Measurements from ENCODE around the gene PXT1.
"Not testable (repeated sequence)": the region's sequence is repeated elsewhere in the genome, so short reads cannot be mapped to it uniquely, and the experiment has no call there.

Gene PXT1

GRCh38 chr6:36413489-36414480 is 28.9 kb downstream of the PXT1 start:
- DNase-seq (ENCODE audit: low read depth in 1 of 2, low spot score in 1 of 2): no peak
- no peak overlapping the region for H3K27ac ChIP-seq (replicated peaks)
- TF ChIP-seq, protein P1, sequence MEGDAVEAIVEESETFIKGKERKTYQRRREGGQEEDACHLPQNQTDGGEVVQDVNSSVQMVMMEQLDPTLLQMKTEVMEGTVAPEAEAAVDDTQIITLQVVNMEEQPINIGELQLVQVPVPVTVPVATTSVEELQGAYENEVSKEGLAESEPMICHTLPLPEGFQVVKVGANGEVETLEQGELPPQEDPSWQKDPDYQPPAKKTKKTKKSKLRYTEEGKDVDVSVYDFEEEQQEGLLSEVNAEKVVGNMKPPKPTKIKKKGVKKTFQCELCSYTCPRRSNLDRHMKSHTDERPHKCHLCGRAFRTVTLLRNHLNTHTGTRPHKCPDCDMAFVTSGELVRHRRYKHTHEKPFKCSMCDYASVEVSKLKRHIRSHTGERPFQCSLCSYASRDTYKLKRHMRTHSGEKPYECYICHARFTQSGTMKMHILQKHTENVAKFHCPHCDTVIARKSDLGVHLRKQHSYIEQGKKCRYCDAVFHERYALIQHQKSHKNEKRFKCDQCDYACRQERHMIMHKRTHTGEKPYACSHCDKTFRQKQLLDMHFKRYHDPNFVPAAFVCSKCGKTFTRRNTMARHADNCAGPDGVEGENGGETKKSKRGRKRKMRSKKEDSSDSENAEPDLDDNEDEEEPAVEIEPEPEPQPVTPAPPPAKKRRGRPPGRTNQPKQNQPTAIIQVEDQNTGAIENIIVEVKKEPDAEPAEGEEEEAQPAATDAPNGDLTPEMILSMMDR (IDR thresholded peaks at IDR 0.05; ENCODE audit: insufficient read depth, low read length): no peak
- TF ChIP-seq GABPA (IDR thresholded peaks at IDR 0.05; ENCODE audit: low read depth) (no peak), POLR2AphosphoS5 (IDR thresholded peaks at IDR 0.05; ENCODE audit: low read depth) (no peak), SPI1 (IDR thresholded peaks at IDR 0.05; ENCODE audit: borderline replicate concordance, low read depth) (no peak)
- TF ChIP-seq, protein P2, sequence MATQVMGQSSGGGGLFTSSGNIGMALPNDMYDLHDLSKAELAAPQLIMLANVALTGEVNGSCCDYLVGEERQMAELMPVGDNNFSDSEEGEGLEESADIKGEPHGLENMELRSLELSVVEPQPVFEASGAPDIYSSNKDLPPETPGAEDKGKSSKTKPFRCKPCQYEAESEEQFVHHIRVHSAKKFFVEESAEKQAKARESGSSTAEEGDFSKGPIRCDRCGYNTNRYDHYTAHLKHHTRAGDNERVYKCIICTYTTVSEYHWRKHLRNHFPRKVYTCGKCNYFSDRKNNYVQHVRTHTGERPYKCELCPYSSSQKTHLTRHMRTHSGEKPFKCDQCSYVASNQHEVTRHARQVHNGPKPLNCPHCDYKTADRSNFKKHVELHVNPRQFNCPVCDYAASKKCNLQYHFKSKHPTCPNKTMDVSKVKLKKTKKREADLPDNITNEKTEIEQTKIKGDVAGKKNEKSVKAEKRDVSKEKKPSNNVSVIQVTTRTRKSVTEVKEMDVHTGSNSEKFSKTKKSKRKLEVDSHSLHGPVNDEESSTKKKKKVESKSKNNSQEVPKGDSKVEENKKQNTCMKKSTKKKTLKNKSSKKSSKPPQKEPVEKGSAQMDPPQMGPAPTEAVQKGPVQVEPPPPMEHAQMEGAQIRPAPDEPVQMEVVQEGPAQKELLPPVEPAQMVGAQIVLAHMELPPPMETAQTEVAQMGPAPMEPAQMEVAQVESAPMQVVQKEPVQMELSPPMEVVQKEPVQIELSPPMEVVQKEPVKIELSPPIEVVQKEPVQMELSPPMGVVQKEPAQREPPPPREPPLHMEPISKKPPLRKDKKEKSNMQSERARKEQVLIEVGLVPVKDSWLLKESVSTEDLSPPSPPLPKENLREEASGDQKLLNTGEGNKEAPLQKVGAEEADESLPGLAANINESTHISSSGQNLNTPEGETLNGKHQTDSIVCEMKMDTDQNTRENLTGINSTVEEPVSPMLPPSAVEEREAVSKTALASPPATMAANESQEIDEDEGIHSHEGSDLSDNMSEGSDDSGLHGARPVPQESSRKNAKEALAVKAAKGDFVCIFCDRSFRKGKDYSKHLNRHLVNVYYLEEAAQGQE (IDR thresholded peaks at IDR 0.05; ENCODE audit: insufficient replicate concordance, low read depth): no peak

DNA sequence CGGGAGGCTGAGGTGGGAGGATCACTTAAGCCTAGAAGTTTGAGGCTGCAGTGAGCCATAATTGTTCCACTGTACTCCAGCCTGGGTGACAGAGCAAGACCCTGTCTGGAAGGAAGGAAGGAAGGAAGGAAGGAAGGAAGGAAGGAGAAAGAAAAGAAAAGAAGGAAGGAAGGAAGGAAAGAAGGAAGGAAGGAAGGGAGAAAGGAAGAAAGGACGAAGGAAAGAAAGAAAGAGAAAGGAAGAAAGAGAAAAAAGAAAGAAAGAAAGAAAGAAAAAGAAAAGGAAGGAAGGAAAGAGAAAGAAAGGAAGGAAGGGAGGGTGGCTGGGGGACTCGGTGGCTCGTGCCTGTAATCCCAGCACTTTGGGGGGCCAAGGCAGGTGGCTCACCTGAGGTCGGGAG is 32.9 kb downstream of the PXT1 start:
- H3K27ac ChIP-seq (replicated peaks); H3K27me3 ChIP-seq (ENCODE audit: insufficient read depth, poor library complexity, severe bottlenecking); DNase-seq (ENCODE audit: low read depth in 1 of 2, low spot score in 1 of 2); H3K4me3 ChIP-seq (replicated peaks; ENCODE audit: insufficient read depth, low read length): not testable (repeated sequence)

More at GRCh38 chr6:36413489-36414480, 28.9 kb downstream of the PXT1 start:
- Histone ChIP-seq H3K4me3 (replicated peaks; ENCODE audit: insufficient read depth, low read length) (no peak overlapping the region), H3K27me3 (ENCODE audit: insufficient read depth, poor library complexity, severe bottlenecking) (no peaks in the 10 kb centered on the region)

DNA sequence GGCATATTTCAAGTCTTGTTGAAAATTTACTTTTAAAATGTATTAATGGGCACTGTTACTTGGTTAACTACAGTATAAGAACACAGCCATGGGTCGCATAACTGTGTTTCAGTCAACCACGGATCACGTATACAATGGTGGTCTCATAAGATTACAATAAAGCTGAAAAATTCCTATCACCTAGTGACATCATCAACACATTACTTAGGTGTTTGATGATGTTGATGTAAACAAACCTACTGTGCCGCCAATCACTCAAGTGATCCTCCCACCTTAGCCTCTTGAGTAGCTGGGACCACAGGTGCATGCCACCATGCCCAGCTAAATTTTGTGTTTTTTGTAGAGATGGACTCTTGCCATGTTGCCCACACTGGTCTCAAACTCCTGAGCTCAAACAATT is 38.5 kb downstream of the PXT1 start:
- Histone ChIP-seq H3K27me3 (ENCODE audit: insufficient read depth, poor library complexity, severe bottlenecking) (no peaks in the 10 kb centered on the region), H3K4me3 (replicated peaks; ENCODE audit: insufficient read depth, low read length) (no peak overlapping the region), H3K27ac (replicated peaks) (no peak overlapping the region)
- DNase-seq (ENCODE audit: low read depth in 1 of 2, low spot score in 1 of 2): no peak
- TF ChIP-seq SPI1 (IDR thresholded peaks at IDR 0.05; ENCODE audit: borderline replicate concordance, low read depth): no peak
- TF ChIP-seq, protein P2 (IDR thresholded peaks at IDR 0.05; ENCODE audit: insufficient replicate concordance, low read depth): no peak
- no peak for TF ChIP-seq GABPA (IDR thresholded peaks at IDR 0.05; ENCODE audit: low read depth)
- TF ChIP-seq POLR2AphosphoS5 (IDR thresholded peaks at IDR 0.05; ENCODE audit: low read depth): no peak
- TF ChIP-seq, protein P1 (IDR thresholded peaks at IDR 0.05; ENCODE audit: insufficient read depth, low read length): no peak

GRCh38 chr6:36402481-36402880 is 40.2 kb downstream of the PXT1 start:
- TF ChIP-seq, protein P2 (IDR thresholded peaks at IDR 0.05; ENCODE audit: insufficient replicate concordance, low read depth): no peak
- TF ChIP-seq POLR2AphosphoS5 (IDR thresholded peaks at IDR 0.05; ENCODE audit: low read depth): no peak
- no peak for TF ChIP-seq SPI1 (IDR thresholded peaks at IDR 0.05; ENCODE audit: borderline replicate concordance, low read depth)
- TF ChIP-seq, protein P1 (IDR thresholded peaks at IDR 0.05; ENCODE audit: insufficient read depth, low read length): no peak
- no peak for TF ChIP-seq GABPA (IDR thresholded peaks at IDR 0.05; ENCODE audit: low read depth)
- DNase-seq (ENCODE audit: low read depth in 1 of 2, low spot score in 1 of 2): no peak
- Histone ChIP-seq H3K27ac (replicated peaks) (no peak overlapping the region), H3K27me3 (ENCODE audit: insufficient read depth, poor library complexity, severe bottlenecking) (no peaks in the 10 kb centered on the region), H3K4me3 (replicated peaks; ENCODE audit: insufficient read depth, low read length) (no peak overlapping the region)
